Left lung (tissue), 10 donors: Measurements from ENCODE around the gene ATP6V0A1. TPM values are rescaled to one million over a fixed set of nuclear protein-coding genes. Genes with fewer than 3 reads are reported as not detected.

Experiments
- ATAC-seq: fragments of 200-7000 bp; cut with Tn5 transposase; one replicate; pipeline ENCODE4 v1.9.1; 2020; ENCODE audit warnings: moderate library complexity
- DNase-seq, 4 donors: peaks; one replicate each; pipeline ENCODE4 v3.0.0-alpha.2; 2013 to 2020
- H3K27ac ChIP-seq, 2 donors: fragments of 200-600 bp; sonication (generic) in 1 of 2; one replicate each; pipeline versions ENCODE4 v1.5.0 to v1.8.0; 2020 to 2021
- H3K27me3 ChIP-seq, 2 donors: fragments of 200-600 bp; sonication (generic) in 1 of 2; one replicate each; pipeline versions ENCODE4 v1.5.0 to v1.8.0; 2020 to 2021
- H3K36me3 ChIP-seq, 2 donors: fragments of 200-600 bp; sonication (generic) in 1 of 2; one replicate each; pipeline versions ENCODE4 v1.5.0 to v1.8.0; 2020 to 2021
- H3K4me1 ChIP-seq, 2 donors: fragments of 200-600 bp; one replicate each; pipeline ENCODE4 v1.8.0; 2021
- H3K4me3 ChIP-seq, 2 donors: fragments of 200-600 bp; sonication (generic) in 1 of 2; one replicate each; pipeline versions ENCODE4 v1.5.0 to v1.8.0; 2020 to 2021; ENCODE audit warnings: mild to moderate bottlenecking in 1 of 2
- H3K9me3 ChIP-seq, 2 donors: fragments of 200-600 bp; sonication (generic) in 1 of 2; one replicate each; pipeline versions ENCODE4 v1.5.0 to v1.8.0; 2020 to 2021
- CTCF ChIP-seq, 2 donors: fragments of 200-600 bp; sonication (generic) in 1 of 2; IDR thresholded peaks; one replicate each; pipeline versions ENCODE4 v1.5.0 to v1.8.0; 2021; ENCODE audit warnings: antibody characterized with exemption in 2 of 2
- intact Hi-C, 2 donors: fragments of 100-400 bp; cut with DNase I; formaldehyde crosslinking; loops; one replicate each; pipeline versions ENCODE4 v1.11.2 to v1.14.2; 2022
- polyA plus RNA-seq, 6 donors: library from polyadenylated mRNA; unstranded; fragments of 120-200 nt; gene quantifications; one replicate each; pipeline ENCODE4 v1.2.1, GENCODE V29; 2013; ENCODE audit not compliant: insufficient read length in 6 of 6
- total RNA-seq, 2 donors: library from RNA; stranded (reverse); fragmentation: NEBNext Ultra II Directional; extraction: Animal tissue kit (Norgen Biotek cat#: 25700); gene quantifications; one replicate each; pipeline ENCODE4 v1.2.1, GENCODE V29; 2021
- donor health status: DM: no; HTN: yes; CAD: no.
- donor health status: DM: no; HTN: no; CAD: no.

The ATP6V0A1 gene
- total and polyA plus RNA-seq, 8 donors: 46.1 to 103 (median 57.3) TPM

GRCh38 chr17:42459801-42460281 lies 1.2 kb downstream of the ATP6V0A1 start:
- Histone ChIP-seq H3K9me3 (no peaks in the 10 kb centered on the region), H3K27me3 (no peaks in the 10 kb centered on the region), H3K36me3 (peaks cover 0 to 42% of the 10 kb centered on the region in 2 donors), H3K27ac (peak overlapping the region; percentile 93 to 96), H3K4me3 (peak overlapping the region; percentile 51 to 83), H3K4me1 (peaks cover 17 to 57% of the 10 kb centered on the region in 2 donors)
- intact Hi-C loops: no loop called here
- DNase-seq: peak in 2 of 4 donors; percentile 34 to 37
- TF ChIP-seq CTCF (IDR thresholded peaks at IDR 0.05): no peak
- ATAC-seq: peak; percentile 16

- Histone ChIP-seq H3K4me1 (peaks cover 17 to 52% of the 10 kb centered on the region in 2 donors), H3K36me3 (peaks cover 0 to 47% of the 10 kb centered on the region in 2 donors), H3K9me3 (no peaks in the 10 kb centered on the region), H3K27me3 (no peaks in the 10 kb centered on the region), H3K4me3 (peak overlapping the region; percentile 51 to 83), H3K27ac (peak overlapping the region; percentile 93 to 96)
- no peak for TF ChIP-seq CTCF (IDR thresholded peaks at IDR 0.05)
- ATAC-seq (no peak), DNase-seq (no peak)
- intact Hi-C loops: no loop called here
Measured at GRCh38 chr17:42460371-42460770, 1.7 kb downstream of the ATP6V0A1 start.

- Histone ChIP-seq H3K9me3 (no peaks in the 10 kb centered on the region), H3K27ac (no peak overlapping the region), H3K4me3 (no peak overlapping the region), H3K27me3 (no peaks in the 10 kb centered on the region), H3K36me3 (peaks cover 0 to 83% of the 10 kb centered on the region in 2 donors), H3K4me1 (peaks cover 3 to 22% of the 10 kb centered on the region in 2 donors)
- DNase-seq: no peak
- intact Hi-C loops: no loop called here
- no peak for TF ChIP-seq CTCF (IDR thresholded peaks at IDR 0.05)
- no peak for ATAC-seq
Measured at GRCh38 chr17:42463976-42464400, 5.3 kb downstream of the ATP6V0A1 start.

GRCh38 chr17:42467889-42468288 lies 9.2 kb downstream of the ATP6V0A1 start:
- Histone ChIP-seq H3K9me3 (no peaks in the 10 kb centered on the region), H3K27ac (peak overlapping the region; percentile 3 to 41), H3K27me3 (no peaks in the 10 kb centered on the region), H3K36me3 (peaks cover 0 to 100% of the 10 kb centered on the region in 2 donors), H3K4me1 (peaks cover 0 to 3% of the 10 kb centered on the region in 2 donors), H3K4me3 (no peak overlapping the region)
- ATAC-seq (peak; percentile 75), DNase-seq (peak in 1 of 4 donors; percentile 32)
- TF ChIP-seq CTCF (IDR thresholded peaks at IDR 0.05): no peak
- intact Hi-C loops: no loop called here

- peaks cover 0 to 98% of the 10 kb centered on the region in 2 donors for H3K36me3 ChIP-seq
- H3K4me1 ChIP-seq: peaks cover 6 to 15% of the 10 kb centered on the region in 2 donors
- no peak overlapping the region for H3K4me3 ChIP-seq
- intact Hi-C loops: no loop called here
- DNase-seq: peak in 1 of 4 donors; percentile 32
- peak overlapping the region; percentile 53 to 84 for H3K27ac ChIP-seq
- ATAC-seq: peak; percentile 60
- H3K27me3 ChIP-seq: no peaks in the 10 kb centered on the region
- H3K9me3 ChIP-seq: no peaks in the 10 kb centered on the region
- TF ChIP-seq CTCF (IDR thresholded peaks at IDR 0.05): no peak
Measured at GRCh38 chr17:42472709-42473521, 14.2 kb downstream of the ATP6V0A1 start.
